SK-N-SH (cell line): ENCODE measurements around the gene WWOX. TPM values are rescaled to one million over a fixed set of nuclear protein-coding genes. Genes with fewer than 3 reads are reported as not detected.

Experiments used
- CTCF ChIA-PET: fragments of 300-600, 350-600 bp; formaldehyde crosslinking; extraction: SDS; loops from one replicate; lab custom pipeline; 2021; lab: Yijun Ruan, JAX
- POLR2A ChIA-PET: fragments of 350-600 bp; sonication (Branson Sonifier 250); formaldehyde crosslinking; extraction: SDS; loops from one replicate; lab custom pipeline; 2020; ENCODE audit warnings: antibody characterized with exemption, inconsistent platforms; lab: Yijun Ruan, JAX
- DNase-seq: peaks from one replicate; pipeline ENCODE4 v3.0.0; 2012
- H2AFZ ChIP-seq: fragments of 200-600 bp; sonication (generic); 2 replicates; pipeline ENCODE4 v1.8.1; 2016; ENCODE audit warnings: antibody characterized with exemption, mild to moderate bottlenecking, low read depth
- H3F3A ChIP-seq: fragments of 200-600 bp; sonication (generic); replicated peaks from 2 replicates; pipeline ENCODE3; 2016; ENCODE audit warnings: antibody characterized with exemption, mild to moderate bottlenecking; ENCODE audit not compliant: insufficient read depth
- H3K27ac ChIP-seq, 2 experiments: fragments of 200-500 bp in 1 of 2; fragments of 200-600 bp in 1 of 2; sonication (Bioruptor generic) in 1 of 2; sonication (generic), shearing (Covaris generic) in 1 of 2; 2 replicates each; pipeline versions ENCODE4 v1.5.1 to v1.6.1; 2014 to 2016; ENCODE audit warnings: low read depth in 2 of 2, inconsistent platforms in 1 of 2, low read length in 1 of 2, mild to moderate bottlenecking in 1 of 2, mixed read lengths in 1 of 2
- H3K27me3 ChIP-seq: fragments of 200-600 bp; sonication (generic), shearing (Covaris generic); 2 replicates; pipeline ENCODE4 v1.6.1; 2016; ENCODE audit warnings: mixed run types; ENCODE audit not compliant: insufficient read depth
- H3K36me3 ChIP-seq, 2 experiments: fragments of 200-500 bp in 1 of 2; fragments of 200-600 bp in 1 of 2; sonication (Bioruptor generic) in 1 of 2; sonication (generic) in 1 of 2; replicated peaks in 1 of 2; 2 replicates each; pipeline versions ENCODE3 to v1.5.1; 2014 to 2016; ENCODE audit warnings: low read length in 1 of 2, mild to moderate bottlenecking in 1 of 2; ENCODE audit not compliant: insufficient read depth in 2 of 2, control insufficient read depth in 1 of 2
- H3K4me1 ChIP-seq, 2 experiments: fragments of 200-500 bp in 1 of 2; fragments of 200-600 bp in 1 of 2; sonication (Bioruptor generic) in 1 of 2; sonication (generic), shearing (Covaris generic) in 1 of 2; 2 replicates each; pipeline versions ENCODE4 v1.5.1 to v1.6.1; 2014 to 2016; ENCODE audit warnings: low read depth in 1 of 2, low read length in 1 of 2, mixed run types in 1 of 2; ENCODE audit not compliant: insufficient read depth in 2 of 2, control insufficient read depth in 1 of 2
- H3K4me2 ChIP-seq: fragments of 200-600 bp; sonication (generic), shearing (Covaris generic); 2 replicates; pipeline ENCODE4 v1.6.1; 2017; ENCODE audit warnings: mixed run types
- H3K4me3 ChIP-seq, 2 experiments: fragments of 200-500 bp in 1 of 2; fragments of 200-600 bp in 1 of 2; sonication (Bioruptor generic) in 1 of 2; sonication (generic), shearing (Covaris generic) in 1 of 2; 2 replicates each; pipeline versions ENCODE4 v1.5.1 to v1.8.1; 2014 to 2016; ENCODE audit warnings: low read depth in 2 of 2, inconsistent platforms in 1 of 2, low read length in 1 of 2, mild to moderate bottlenecking in 1 of 2, mixed read lengths in 1 of 2, moderate library complexity in 1 of 2
- H3K79me2 ChIP-seq: fragments of 200-600 bp; sonication (generic); 2 replicates; pipeline ENCODE4 v1.8.1; 2017; ENCODE audit warnings: mild to moderate bottlenecking; ENCODE audit not compliant: insufficient read depth
- H3K9ac ChIP-seq: fragments of 200-600 bp; sonication (generic); 2 replicates; pipeline ENCODE4 v1.6.1; 2017; ENCODE audit warnings: mixed run types
- H3K9me2 ChIP-seq: fragments of 200-600 bp; sonication (generic); 2 replicates; pipeline ENCODE4 v1.6.1; 2017; ENCODE audit warnings: mixed run types
- H3K9me3 ChIP-seq: fragments of 200-600 bp; sonication (generic); 2 replicates; pipeline ENCODE4 v1.6.1; 2017; ENCODE audit warnings: mixed run types, mild to moderate bottlenecking, moderate library complexity
- H4K20me1 ChIP-seq: fragments of 200-600 bp; sonication (generic); 2 replicates; pipeline ENCODE4 v1.6.1; 2017; ENCODE audit warnings: mild to moderate bottlenecking, mixed run types; ENCODE audit not compliant: insufficient read depth
- EP300 ChIP-seq, 2 experiments: IDR thresholded peaks; 2 replicates each; pipeline versions ENCODE4 v1.4.0 to v1.6.1; 2012; ENCODE audit warnings: borderline replicate concordance in 1 of 2, low read depth in 1 of 2, low read length in 1 of 2
- GATA2 ChIP-seq: sonication (generic); formaldehyde crosslinking; IDR thresholded peaks from 2 replicates; pipeline ENCODE4 v1.5.0; 2020; ENCODE audit warnings: mild to moderate bottlenecking, missing genetic modification reagents
- NFIC ChIP-seq: IDR thresholded peaks from 2 replicates; pipeline ENCODE4 v1.4.0; 2012; ENCODE audit warnings: borderline replicate concordance
- NRF1 ChIP-seq: IDR thresholded peaks from 2 replicates; pipeline ENCODE4 v1.6.1; 2012; ENCODE audit warnings: low read depth, mild to moderate bottlenecking, low read length
- PBX3 ChIP-seq: IDR thresholded peaks from 2 replicates; pipeline ENCODE4; 2012
- RFX5 ChIP-seq: IDR thresholded peaks from 2 replicates; pipeline ENCODE4 v1.6.1; 2012; ENCODE audit warnings: mild to moderate bottlenecking, improper control_type of control experiment, low read length
- SIN3A ChIP-seq: IDR thresholded peaks from 2 replicates; pipeline ENCODE4 v1.6.1; 2012; ENCODE audit warnings: low read depth, mild to moderate bottlenecking, low read length, moderate library complexity, borderline replicate concordance
- SMC3 ChIP-seq: IDR thresholded peaks from 2 replicates; pipeline ENCODE4 v1.6.1; 2012; ENCODE audit warnings: low read depth, low read length, improper control_type of control experiment
- TEAD4 ChIP-seq: IDR thresholded peaks from 2 replicates; pipeline ENCODE4 v1.4.0; 2012; ENCODE audit warnings: mild to moderate bottlenecking, borderline replicate concordance; ENCODE audit not compliant: insufficient read depth
- YY1 ChIP-seq: IDR thresholded peaks from 2 replicates; pipeline ENCODE4 v1.4.0; 2012; ENCODE audit warnings: low read depth, mild to moderate bottlenecking
- WGBS: methylation state at CpG from one replicate; pipeline ENCODE4 v1.1.6; 2017; ENCODE audit warnings: low lambda C conversion rate; 5-methylcytosine and 5-hydroxymethylcytosine counted together
- polyA plus RNA-seq, 3 experiments: library from polyadenylated mRNA; depleted of rRNA; stranded (reverse); fragments of >200 nt; gene quantifications; 2 replicates each; pipeline ENCODE4 v1.2.3, GENCODE V29; 2012
- TF ChIP-seq, protein P1 (sequence below): fragments of 200-600 bp; sonication (generic); IDR thresholded peaks from 2 replicates; pipeline ENCODE4 v1.6.1; 2017; ENCODE audit warnings: antibody characterized with exemption, mild to moderate bottlenecking, moderate library complexity
- TF ChIP-seq, protein P2 (sequence below): fragments of 150-350 bp; IDR thresholded peaks from 2 replicates; pipeline ENCODE4 v1.6.1; 2016; ENCODE audit warnings: mild to moderate bottlenecking, low read depth, low read length

Gene WWOX
- polyA plus RNA-seq, 1 of the 3 experiments (the other 2 are of a cell fraction): 10.8 TPM

GRCh38 chr16:79098907-79099306 lies 999.5 kb downstream of the WWOX start:
- ChIA-PET CTCF (no interaction called here), POLR2A (no interaction called here)
- 34% methylated on average over 3 of the region's 3 CpGs for WGBS
- Histone ChIP-seq H3K9ac (no peak overlapping the region), H4K20me1 (no peaks in the 10 kb centered on the region), H3K4me2 (no peak overlapping the region), H3K9me3 (no peaks in the 10 kb centered on the region), H3K4me3 (no peak overlapping the region), H3K4me1 (no peaks in the 10 kb centered on the region), H3K36me3 (no peaks in the 10 kb centered on the region), H3K27ac (no peak overlapping the region), H2AFZ (no peak overlapping the region), H3F3A (no peaks in the 10 kb centered on the region), H3K79me2 (no peaks in the 10 kb centered on the region), H3K27me3 (no peaks in the 10 kb centered on the region), H3K9me2 (no peaks in the 10 kb centered on the region)
- TF ChIP-seq NFIC: no peak
- TF ChIP-seq RFX5: no peak
- no peak for TF ChIP-seq YY1
- no peak for DNase-seq

DNA sequence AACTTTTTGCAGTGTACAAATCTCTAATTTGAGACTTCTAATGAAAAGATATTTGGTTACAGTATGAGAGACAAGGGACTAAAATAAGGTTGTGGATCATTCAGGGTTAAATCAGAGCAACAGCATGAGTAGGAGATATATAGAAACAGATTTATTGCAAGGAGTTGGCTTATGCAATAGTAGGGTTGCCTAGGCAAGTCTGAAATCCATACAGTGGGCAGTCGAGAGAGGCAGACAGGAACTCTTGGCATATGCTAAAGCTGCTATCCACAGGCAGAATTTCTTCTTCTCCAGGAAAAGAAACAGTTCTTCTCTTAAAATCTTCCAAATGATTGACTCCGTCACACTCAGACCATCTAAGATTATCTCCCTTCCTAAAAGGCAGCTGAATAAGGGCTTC lies 1000.3 kb downstream of the WWOX start:
- Histone ChIP-seq H2AFZ (no peak overlapping the region), H4K20me1 (no peaks in the 10 kb centered on the region), H3K79me2 (no peaks in the 10 kb centered on the region), H3K9ac (no peak overlapping the region), H3K36me3 (no peaks in the 10 kb centered on the region), H3K4me1 (no peaks in the 10 kb centered on the region), H3K27me3 (no peaks in the 10 kb centered on the region), H3K27ac (no peak overlapping the region), H3K9me3 (no peaks in the 10 kb centered on the region), H3F3A (no peaks in the 10 kb centered on the region), H3K4me3 (no peak overlapping the region), H3K9me2 (no peaks in the 10 kb centered on the region), H3K4me2 (no peak overlapping the region)
- CTCF ChIA-PET: no interaction called here
- WGBS: 35% methylated on average over 2 of the region's 2 CpGs
- POLR2A ChIA-PET: no interaction called here
- TF ChIP-seq, protein P1, sequence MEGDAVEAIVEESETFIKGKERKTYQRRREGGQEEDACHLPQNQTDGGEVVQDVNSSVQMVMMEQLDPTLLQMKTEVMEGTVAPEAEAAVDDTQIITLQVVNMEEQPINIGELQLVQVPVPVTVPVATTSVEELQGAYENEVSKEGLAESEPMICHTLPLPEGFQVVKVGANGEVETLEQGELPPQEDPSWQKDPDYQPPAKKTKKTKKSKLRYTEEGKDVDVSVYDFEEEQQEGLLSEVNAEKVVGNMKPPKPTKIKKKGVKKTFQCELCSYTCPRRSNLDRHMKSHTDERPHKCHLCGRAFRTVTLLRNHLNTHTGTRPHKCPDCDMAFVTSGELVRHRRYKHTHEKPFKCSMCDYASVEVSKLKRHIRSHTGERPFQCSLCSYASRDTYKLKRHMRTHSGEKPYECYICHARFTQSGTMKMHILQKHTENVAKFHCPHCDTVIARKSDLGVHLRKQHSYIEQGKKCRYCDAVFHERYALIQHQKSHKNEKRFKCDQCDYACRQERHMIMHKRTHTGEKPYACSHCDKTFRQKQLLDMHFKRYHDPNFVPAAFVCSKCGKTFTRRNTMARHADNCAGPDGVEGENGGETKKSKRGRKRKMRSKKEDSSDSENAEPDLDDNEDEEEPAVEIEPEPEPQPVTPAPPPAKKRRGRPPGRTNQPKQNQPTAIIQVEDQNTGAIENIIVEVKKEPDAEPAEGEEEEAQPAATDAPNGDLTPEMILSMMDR: no peak
- TF ChIP-seq PBX3 (no peak), SIN3A (no peak), EP300 (IDR thresholded peaks at IDR 0.05; ENCODE audit: borderline replicate concordance in 1 of 2, low read depth in 1 of 2, low read length in 1 of 2) (no peak), GATA2 (CRISPR knock-in tag) (no peak), NRF1 (no peak)
- DNase-seq: no peak

- DNase-seq: no peak
- Histone ChIP-seq H2AFZ (no peak overlapping the region), H4K20me1 (no peaks in the 10 kb centered on the region), H3K4me1 (no peaks in the 10 kb centered on the region), H3K4me2 (no peak overlapping the region), H3K27ac (no peak overlapping the region), H3K4me3 (no peak overlapping the region), H3K9me2 (no peaks in the 10 kb centered on the region), H3K9ac (no peak overlapping the region), H3K27me3 (no peaks in the 10 kb centered on the region), H3F3A (no peaks in the 10 kb centered on the region), H3K36me3 (no peaks in the 10 kb centered on the region), H3K79me2 (no peaks in the 10 kb centered on the region), H3K9me3 (no peaks in the 10 kb centered on the region)
- POLR2A ChIA-PET: no interaction called here
- TF ChIP-seq TEAD4 (no peak), NFIC (no peak), SMC3 (no peak)
- TF ChIP-seq, protein P2, sequence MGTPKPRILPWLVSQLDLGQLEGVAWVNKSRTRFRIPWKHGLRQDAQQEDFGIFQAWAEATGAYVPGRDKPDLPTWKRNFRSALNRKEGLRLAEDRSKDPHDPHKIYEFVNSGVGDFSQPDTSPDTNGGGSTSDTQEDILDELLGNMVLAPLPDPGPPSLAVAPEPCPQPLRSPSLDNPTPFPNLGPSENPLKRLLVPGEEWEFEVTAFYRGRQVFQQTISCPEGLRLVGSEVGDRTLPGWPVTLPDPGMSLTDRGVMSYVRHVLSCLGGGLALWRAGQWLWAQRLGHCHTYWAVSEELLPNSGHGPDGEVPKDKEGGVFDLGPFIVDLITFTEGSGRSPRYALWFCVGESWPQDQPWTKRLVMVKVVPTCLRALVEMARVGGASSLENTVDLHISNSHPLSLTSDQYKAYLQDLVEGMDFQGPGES: no peak
- CTCF ChIA-PET: no interaction called here
- 57% methylated on average over 8 of the region's 8 CpGs for WGBS
Measured at GRCh38 chr16:79100447-79100846, 1001.0 kb downstream of the WWOX start.
